ENCODE results near the gene TGFA.

The TGFA gene

GRCh38 chr2:70480468-70480867 is 73.2 kb downstream of the TGFA start:
- TF ChIP-seq POLR2AphosphoS5 (IDR thresholded peaks at IDR 0.05; ENCODE audit: low read depth, low read length) (no peak), REST (IDR thresholded peaks at IDR 0.05; ENCODE audit: insufficient read depth in 1 of 2, low read depth in 2 of 2, low read length in 2 of 2) (no peak), TAF1 (IDR thresholded peaks at IDR 0.05; ENCODE audit: borderline replicate concordance, insufficient read depth, low read length) (no peak), FOXP2 (optimal IDR thresholded peaks at IDR 0.05; ENCODE audit: borderline replicate concordance, extremely low read depth, extremely low read length, insufficient read depth) (no peak), SIN3A (IDR thresholded peaks at IDR 0.05; ENCODE audit: borderline replicate concordance, insufficient read depth, low read length) (no peak)

GRCh38 chr2:70479816-70480215 is 73.8 kb downstream of the TGFA start:
- no peak for TF ChIP-seq FOXP2 (optimal IDR thresholded peaks at IDR 0.05; ENCODE audit: borderline replicate concordance, extremely low read depth, extremely low read length, insufficient read depth)

GRCh38 chr2:70477441-70477844 is 76.2 kb downstream of the TGFA start:
- no peak for TF ChIP-seq POLR2AphosphoS5 (IDR thresholded peaks at IDR 0.05; ENCODE audit: low read depth, low read length)
- no peak for TF ChIP-seq SIN3A (IDR thresholded peaks at IDR 0.05; ENCODE audit: borderline replicate concordance, insufficient read depth, low read length)
- no peak for TF ChIP-seq TAF1 (IDR thresholded peaks at IDR 0.05; ENCODE audit: borderline replicate concordance, insufficient read depth, low read length)
- TF ChIP-seq REST (IDR thresholded peaks at IDR 0.05; ENCODE audit: insufficient read depth in 1 of 2, low read depth in 2 of 2, low read length in 2 of 2) = no peak
- no peak for TF ChIP-seq FOXP2 (optimal IDR thresholded peaks at IDR 0.05; ENCODE audit: borderline replicate concordance, extremely low read depth, extremely low read length, insufficient read depth)

GRCh38 chr2:70475266-70475665 is 78.4 kb downstream of the TGFA start:
- TF ChIP-seq TAF1 (IDR thresholded peaks at IDR 0.05; ENCODE audit: borderline replicate concordance, insufficient read depth, low read length) = no peak

- TF ChIP-seq FOXP2 (optimal IDR thresholded peaks at IDR 0.05; ENCODE audit: borderline replicate concordance, extremely low read depth, extremely low read length, insufficient read depth) (no peak), POLR2AphosphoS5 (IDR thresholded peaks at IDR 0.05; ENCODE audit: low read depth, low read length) (no peak), REST (IDR thresholded peaks at IDR 0.05; ENCODE audit: insufficient read depth in 1 of 2, low read depth in 2 of 2, low read length in 2 of 2) (no peak), SIN3A (IDR thresholded peaks at IDR 0.05; ENCODE audit: borderline replicate concordance, insufficient read depth, low read length) (no peak), TAF1 (IDR thresholded peaks at IDR 0.05; ENCODE audit: borderline replicate concordance, insufficient read depth, low read length) (no peak)
Measured at GRCh38 chr2:70474256-70474848, 79.3 kb downstream of the TGFA start.

- peak in 1 of 2 experiments; percentile 62; a peak in 1 of 4 replicates for TF ChIP-seq REST (IDR thresholded peaks at IDR 0.05; ENCODE audit: insufficient read depth in 1 of 2, low read depth in 2 of 2, low read length in 2 of 2)
- TF ChIP-seq POLR2AphosphoS5 (IDR thresholded peaks at IDR 0.05; ENCODE audit: low read depth, low read length) = no peak
- no peak for TF ChIP-seq FOXP2 (optimal IDR thresholded peaks at IDR 0.05; ENCODE audit: borderline replicate concordance, extremely low read depth, extremely low read length, insufficient read depth)
Measured at GRCh38 chr2:70473101-70473722, 80.4 kb downstream of the TGFA start.

All from PFSK-1 (cell line).